Retinal pigment epithelial cell (primary cell): Measurements from ENCODE around the gene UBE2G1.

Source experiments
- DNase-seq: peaks from one replicate; pipeline ENCODE4 v3.0.0-alpha.2; 2010; ENCODE audit warnings: low read depth
- H3K4me3 ChIP-seq: 2 replicates; pipeline ENCODE4 v1.5.1; 2011; ENCODE audit warnings: mild to moderate bottlenecking, low read length, control low read depth, moderate library complexity
- TF ChIP-seq, protein P1 (sequence below): conservative IDR thresholded peaks from 2 replicates; pipeline ENCODE4 v1.5.1; 2011; ENCODE audit warnings: low read depth, low read length, control low read depth, inconsistent platforms

Gene UBE2G1

GRCh38 chr17:4272213-4272971 is 94.1 kb downstream of the UBE2G1 start:
- H3K4me3 ChIP-seq = no peak overlapping the region
- TF ChIP-seq, protein P1, sequence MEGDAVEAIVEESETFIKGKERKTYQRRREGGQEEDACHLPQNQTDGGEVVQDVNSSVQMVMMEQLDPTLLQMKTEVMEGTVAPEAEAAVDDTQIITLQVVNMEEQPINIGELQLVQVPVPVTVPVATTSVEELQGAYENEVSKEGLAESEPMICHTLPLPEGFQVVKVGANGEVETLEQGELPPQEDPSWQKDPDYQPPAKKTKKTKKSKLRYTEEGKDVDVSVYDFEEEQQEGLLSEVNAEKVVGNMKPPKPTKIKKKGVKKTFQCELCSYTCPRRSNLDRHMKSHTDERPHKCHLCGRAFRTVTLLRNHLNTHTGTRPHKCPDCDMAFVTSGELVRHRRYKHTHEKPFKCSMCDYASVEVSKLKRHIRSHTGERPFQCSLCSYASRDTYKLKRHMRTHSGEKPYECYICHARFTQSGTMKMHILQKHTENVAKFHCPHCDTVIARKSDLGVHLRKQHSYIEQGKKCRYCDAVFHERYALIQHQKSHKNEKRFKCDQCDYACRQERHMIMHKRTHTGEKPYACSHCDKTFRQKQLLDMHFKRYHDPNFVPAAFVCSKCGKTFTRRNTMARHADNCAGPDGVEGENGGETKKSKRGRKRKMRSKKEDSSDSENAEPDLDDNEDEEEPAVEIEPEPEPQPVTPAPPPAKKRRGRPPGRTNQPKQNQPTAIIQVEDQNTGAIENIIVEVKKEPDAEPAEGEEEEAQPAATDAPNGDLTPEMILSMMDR = no peak
- no peak for DNase-seq

- TF ChIP-seq, protein P1 = no peak
Measured at GRCh38 chr17:4270736-4271135, 95.7 kb downstream of the UBE2G1 start.

GRCh38 chr17:4269915-4270314 is 96.6 kb downstream of the UBE2G1 start:
- H3K4me3 ChIP-seq = no peak overlapping the region
- no peak for DNase-seq
- TF ChIP-seq, protein P1 = no peak

More at GRCh38 chr17:4270736-4271135, 95.7 kb downstream of the UBE2G1 start:
- H3K4me3 ChIP-seq = no peak overlapping the region
- no peak for DNase-seq

GRCh38 chr17:4267402-4267801 is 99.1 kb downstream of the UBE2G1 start:
- DNase-seq = no peak
- TF ChIP-seq, protein P1 = no peak
- no peak overlapping the region for H3K4me3 ChIP-seq

DNA sequence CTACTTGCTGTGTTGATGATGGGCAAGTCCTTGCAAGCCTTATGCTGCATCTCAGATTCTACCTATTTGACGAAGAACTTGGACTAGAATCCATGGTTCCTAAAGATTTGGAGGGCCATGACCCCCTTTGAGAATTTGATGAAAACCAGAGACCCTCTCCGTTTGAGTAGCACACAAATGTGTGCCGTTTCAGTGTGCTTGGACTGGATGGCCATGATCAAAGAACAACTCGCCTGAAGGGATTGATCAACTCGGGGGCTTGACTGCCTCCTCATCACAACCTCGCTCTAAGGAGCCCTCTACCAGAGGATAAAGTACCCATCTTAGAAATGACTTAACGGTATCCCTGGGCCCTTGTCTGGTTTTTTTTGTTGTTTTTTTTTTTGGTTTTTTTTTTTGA is 99.9 kb downstream of the UBE2G1 start:
- TF ChIP-seq, protein P1 = no peak
- DNase-seq = no peak
- H3K4me3 ChIP-seq = no peak overlapping the region

DNA sequence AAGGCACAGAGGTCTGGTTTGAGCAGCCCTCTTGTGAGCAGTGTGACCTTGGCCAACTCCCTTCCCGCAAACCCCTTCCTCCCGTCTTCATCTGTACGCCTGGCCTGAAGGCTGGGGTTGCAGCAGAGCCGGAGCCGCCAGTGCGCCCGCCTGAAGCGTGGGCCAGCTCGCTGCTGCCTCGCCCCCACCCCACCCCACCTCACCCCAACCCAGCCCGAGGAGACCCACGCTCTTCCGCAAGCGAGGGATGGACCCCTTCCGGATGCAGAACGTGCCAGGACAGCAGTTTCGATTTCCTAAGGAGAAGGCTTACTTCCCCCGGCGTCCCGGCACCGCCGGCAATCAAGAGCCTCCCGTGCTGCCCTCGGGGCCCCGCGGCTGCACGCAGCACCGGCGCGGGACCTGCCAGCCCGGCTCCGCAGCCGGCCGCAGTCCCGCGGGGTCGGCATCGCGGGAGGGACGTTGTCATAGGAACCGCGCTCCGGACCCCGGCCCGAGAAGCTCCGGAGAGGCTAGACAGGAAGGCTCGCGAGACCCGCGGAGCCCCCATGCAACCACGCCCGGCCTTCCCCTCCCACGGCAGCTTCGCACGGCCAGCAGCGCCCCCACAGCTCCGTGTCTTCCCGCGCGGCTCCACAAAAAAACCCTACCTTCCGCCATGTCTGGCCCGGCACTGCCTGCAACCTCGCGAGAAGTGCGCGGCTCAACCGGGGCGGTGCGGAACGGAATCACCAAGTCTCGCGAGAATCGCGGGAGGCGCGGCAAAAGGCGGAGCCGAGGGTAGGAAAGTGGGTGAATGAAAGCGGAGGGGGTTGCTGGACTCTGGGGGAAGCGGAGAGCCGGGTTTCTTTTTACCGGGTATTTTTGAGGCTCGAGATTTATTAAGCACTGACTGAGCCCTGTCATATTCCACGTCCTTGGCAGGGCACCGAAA is 102.9 kb downstream of the UBE2G1 start, which contains the start of gene ANKFY1:
Gene ANKFY1 (minus strand): TSS at position 698 of the 934 bp plus-strand sequence. CDS start 38 bp downstream, at position 660.
- DNase-seq = peak; percentile 74
- TF ChIP-seq, protein P1 = peak; percentile 4
- peak within 1 kb of the TSS; percentile 73 for H3K4me3 ChIP-seq
